ENCODE results near the gene IL17RE. TPM values are rescaled to one million over a fixed set of nuclear protein-coding genes. Genes with fewer than 3 reads are reported as not detected.

IL17RE gene
- total and polyA plus RNA-seq, 2 of the 13 experiments (the other 11 are each of a cell fraction or from before 2014, with no cell fraction given): 14.5 to 24.1 TPM

DNA sequence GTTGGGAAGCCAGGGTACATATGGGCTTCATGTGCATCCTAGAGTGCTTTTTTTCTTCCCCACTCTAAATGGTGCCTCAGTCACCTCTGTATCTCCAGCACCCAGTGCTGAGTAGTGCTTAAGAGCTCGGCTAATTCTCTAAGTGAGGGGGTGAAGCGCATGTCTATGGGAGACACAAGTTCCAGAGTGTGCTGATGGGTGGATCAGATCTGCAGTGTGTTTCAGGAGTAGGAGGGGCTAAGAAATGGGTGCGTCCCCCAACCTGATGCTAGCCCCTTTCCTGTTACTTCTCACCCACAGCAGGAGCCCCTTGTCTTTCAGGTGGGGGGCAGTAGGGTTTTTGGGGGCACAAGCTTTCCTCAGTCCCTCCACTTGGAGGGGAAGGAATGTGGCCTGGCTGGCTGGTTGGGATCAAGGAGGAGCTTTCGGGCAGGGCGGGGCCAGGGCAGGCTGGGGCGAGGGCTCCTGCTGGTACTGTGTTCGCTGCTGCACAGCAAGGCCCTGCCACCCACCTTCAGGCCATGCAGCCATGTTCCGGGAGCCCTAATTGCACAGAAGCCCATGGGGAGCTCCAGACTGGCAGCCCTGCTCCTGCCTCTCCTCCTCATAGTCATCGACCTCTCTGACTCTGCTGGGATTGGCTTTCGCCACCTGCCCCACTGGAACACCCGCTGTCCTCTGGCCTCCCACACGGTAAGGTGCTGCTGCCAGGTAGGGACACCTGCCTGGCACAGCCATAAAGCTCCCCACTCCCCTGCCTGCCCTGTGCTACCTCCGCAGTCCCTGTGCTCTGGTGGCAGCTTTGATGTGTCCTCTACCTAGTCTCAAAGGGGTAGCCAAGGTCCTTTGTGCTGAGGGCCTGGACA is at the start of gene IL17RE (continued):
- TF ChIP-seq, protein P1, sequence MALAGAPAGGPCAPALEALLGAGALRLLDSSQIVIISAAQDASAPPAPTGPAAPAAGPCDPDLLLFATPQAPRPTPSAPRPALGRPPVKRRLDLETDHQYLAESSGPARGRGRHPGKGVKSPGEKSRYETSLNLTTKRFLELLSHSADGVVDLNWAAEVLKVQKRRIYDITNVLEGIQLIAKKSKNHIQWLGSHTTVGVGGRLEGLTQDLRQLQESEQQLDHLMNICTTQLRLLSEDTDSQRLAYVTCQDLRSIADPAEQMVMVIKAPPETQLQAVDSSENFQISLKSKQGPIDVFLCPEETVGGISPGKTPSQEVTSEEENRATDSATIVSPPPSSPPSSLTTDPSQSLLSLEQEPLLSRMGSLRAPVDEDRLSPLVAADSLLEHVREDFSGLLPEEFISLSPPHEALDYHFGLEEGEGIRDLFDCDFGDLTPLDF (CRISPR knock-in tag; IDR thresholded peaks at IDR 0.05): no peak
- no peak for TF ChIP-seq ETV6 (CRISPR knock-in tag; conservative IDR thresholded peaks at IDR 0.05)
- no peak for TF ChIP-seq SIN3B (IDR thresholded peaks at IDR 0.05; ENCODE audit: low read length)
- no peak for TF ChIP-seq GLMP (CRISPR knock-in tag; IDR thresholded peaks at IDR 0.05; ENCODE audit: borderline replicate concordance)
- TF ChIP-seq MED13 (CRISPR knock-in tag; IDR thresholded peaks at IDR 0.05): no peak
- no peak for TF ChIP-seq PCBP1 (IDR thresholded peaks at IDR 0.05; ENCODE audit: borderline replicate concordance, low read depth, low read length)
- TF ChIP-seq, protein P2, sequence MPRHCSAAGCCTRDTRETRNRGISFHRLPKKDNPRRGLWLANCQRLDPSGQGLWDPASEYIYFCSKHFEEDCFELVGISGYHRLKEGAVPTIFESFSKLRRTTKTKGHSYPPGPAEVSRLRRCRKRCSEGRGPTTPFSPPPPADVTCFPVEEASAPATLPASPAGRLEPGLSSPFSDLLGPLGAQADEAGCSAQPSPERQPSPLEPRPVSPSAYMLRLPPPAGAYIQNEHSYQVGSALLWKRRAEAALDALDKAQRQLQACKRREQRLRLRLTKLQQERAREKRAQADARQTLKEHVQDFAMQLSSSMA (CRISPR knock-in tag; IDR thresholded peaks at IDR 0.05): no peak
- 0 out of 2 replicates have a peak, but pooled peaks have one; percentile 14 for TF ChIP-seq JUN (CRISPR knock-in tag; IDR thresholded peaks at IDR 0.05)
- TF ChIP-seq ZNF264 (CRISPR knock-in tag; IDR thresholded peaks at IDR 0.05): no peak
- TF ChIP-seq, protein P3, sequence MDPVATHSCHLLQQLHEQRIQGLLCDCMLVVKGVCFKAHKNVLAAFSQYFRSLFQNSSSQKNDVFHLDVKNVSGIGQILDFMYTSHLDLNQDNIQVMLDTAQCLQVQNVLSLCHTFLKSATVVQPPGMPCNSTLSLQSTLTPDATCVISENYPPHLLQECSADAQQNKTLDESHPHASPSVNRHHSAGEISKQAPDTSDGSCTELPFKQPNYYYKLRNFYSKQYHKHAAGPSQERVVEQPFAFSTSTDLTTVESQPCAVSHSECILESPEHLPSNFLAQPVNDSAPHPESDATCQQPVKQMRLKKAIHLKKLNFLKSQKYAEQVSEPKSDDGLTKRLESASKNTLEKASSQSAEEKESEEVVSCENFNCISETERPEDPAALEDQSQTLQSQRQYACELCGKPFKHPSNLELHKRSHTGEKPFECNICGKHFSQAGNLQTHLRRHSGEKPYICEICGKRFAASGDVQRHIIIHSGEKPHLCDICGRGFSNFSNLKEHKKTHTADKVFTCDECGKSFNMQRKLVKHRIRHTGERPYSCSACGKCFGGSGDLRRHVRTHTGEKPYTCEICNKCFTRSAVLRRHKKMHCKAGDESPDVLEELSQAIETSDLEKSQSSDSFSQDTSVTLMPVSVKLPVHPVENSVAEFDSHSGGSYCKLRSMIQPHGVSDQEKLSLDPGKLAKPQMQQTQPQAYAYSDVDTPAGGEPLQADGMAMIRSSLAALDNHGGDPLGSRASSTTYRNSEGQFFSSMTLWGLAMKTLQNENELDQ (CRISPR knock-in tag; IDR thresholded peaks at IDR 0.05; ENCODE audit: borderline replicate concordance): no peak
- no peak for TF ChIP-seq FOSL1 (CRISPR knock-in tag; IDR thresholded peaks at IDR 0.05; ENCODE audit: borderline replicate concordance)
- TF ChIP-seq NFE2 (CRISPR knock-in tag; IDR thresholded peaks at IDR 0.05): no peak
- TF ChIP-seq PTBP1 (IDR thresholded peaks at IDR 0.05; ENCODE audit: low read depth, low read length, poor library complexity, severe bottlenecking): no peak
- TF ChIP-seq ZSCAN22 (CRISPR knock-in tag; IDR thresholded peaks at IDR 0.05): no peak
- TF ChIP-seq KAT7 (CRISPR knock-in tag; IDR thresholded peaks at IDR 0.05; ENCODE audit: borderline replicate concordance): no peak
- no peak for TF ChIP-seq CBX5 (CRISPR knock-in tag; IDR thresholded peaks at IDR 0.05; ENCODE audit: borderline replicate concordance)
- no peak for TF ChIP-seq ZNF17 (CRISPR knock-in tag; IDR thresholded peaks at IDR 0.05)
- TF ChIP-seq, protein P4, sequence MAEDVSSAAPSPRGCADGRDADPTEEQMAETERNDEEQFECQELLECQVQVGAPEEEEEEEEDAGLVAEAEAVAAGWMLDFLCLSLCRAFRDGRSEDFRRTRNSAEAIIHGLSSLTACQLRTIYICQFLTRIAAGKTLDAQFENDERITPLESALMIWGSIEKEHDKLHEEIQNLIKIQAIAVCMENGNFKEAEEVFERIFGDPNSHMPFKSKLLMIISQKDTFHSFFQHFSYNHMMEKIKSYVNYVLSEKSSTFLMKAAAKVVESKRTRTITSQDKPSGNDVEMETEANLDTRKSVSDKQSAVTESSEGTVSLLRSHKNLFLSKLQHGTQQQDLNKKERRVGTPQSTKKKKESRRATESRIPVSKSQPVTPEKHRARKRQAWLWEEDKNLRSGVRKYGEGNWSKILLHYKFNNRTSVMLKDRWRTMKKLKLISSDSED (CRISPR knock-in tag; IDR thresholded peaks at IDR 0.05): no peak
- TF ChIP-seq JUNB (CRISPR knock-in tag; IDR thresholded peaks at IDR 0.05; ENCODE audit: borderline replicate concordance): no peak
- no peak for TF ChIP-seq ZNF256 (CRISPR knock-in tag; conservative IDR thresholded peaks at IDR 0.05)
- TF ChIP-seq DNMT3B (CRISPR knock-in tag; conservative IDR thresholded peaks at IDR 0.05): no peak
- no peak for TF ChIP-seq ZNF761 (CRISPR knock-in tag; conservative IDR thresholded peaks at IDR 0.05)
- TF ChIP-seq, protein P5, sequence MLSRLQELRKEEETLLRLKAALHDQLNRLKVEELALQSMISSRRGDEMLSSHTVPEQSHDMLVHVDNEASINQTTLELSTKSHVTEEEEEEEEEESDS (CRISPR knock-in tag; IDR thresholded peaks at IDR 0.05; ENCODE audit: borderline replicate concordance): no peak
- TF ChIP-seq ZNF782 (CRISPR knock-in tag; IDR thresholded peaks at IDR 0.05; ENCODE audit: borderline replicate concordance): peak; percentile 63; the same call in 1 of the 2 replicates

Data from HepG2 (cell line).